NCI-H146 treated with DMSO at 0.1 percent for 48 hours (cell line): ENCODE results near the gene PAPSS2.
"Not testable (repeated sequence)": the region's sequence is repeated elsewhere in the genome, so short reads cannot be mapped to it uniquely, and the experiment has no call there.

Experiments
- DNase-seq: peaks from one replicate; lab custom pipeline; 2025; ENCODE audit not compliant: unreplicated experiment; lab: John Stamatoyannopoulos, UW

The PAPSS2 gene

DNA sequence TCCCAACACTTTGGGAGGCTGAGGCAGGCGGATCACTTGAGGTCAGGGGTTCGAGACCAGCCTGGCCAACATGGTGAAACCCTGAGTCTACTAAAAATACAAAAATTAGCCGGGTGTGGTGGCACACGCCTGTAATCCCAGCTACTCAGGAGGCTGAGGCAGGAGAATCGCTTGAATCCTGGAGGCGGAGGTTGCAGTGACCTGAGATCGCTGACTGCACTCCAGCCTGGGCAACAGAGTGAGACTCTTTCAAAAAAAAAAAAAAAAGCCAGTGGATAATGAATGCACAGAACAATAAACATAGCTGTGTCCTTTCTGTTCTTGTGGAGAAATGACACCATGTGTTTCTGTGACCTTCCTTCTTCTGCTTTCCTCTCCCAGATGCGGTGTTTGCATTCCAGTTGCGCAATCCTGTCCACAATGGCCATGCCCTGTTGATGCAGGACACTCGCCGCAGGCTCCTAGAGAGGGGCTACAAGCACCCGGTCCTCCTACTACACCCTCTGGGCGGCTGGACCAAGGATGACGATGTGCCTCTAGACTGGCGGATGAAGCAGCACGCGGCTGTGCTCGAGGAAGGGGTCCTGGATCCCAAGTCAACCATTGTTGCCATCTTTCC is 83.4 kb downstream of the PAPSS2 start:
- not testable (repeated sequence) for DNase-seq

- no peak for DNase-seq
Measured at GRCh38 chr10:87744606-87745005, 84.9 kb downstream of the PAPSS2 start.

DNA sequence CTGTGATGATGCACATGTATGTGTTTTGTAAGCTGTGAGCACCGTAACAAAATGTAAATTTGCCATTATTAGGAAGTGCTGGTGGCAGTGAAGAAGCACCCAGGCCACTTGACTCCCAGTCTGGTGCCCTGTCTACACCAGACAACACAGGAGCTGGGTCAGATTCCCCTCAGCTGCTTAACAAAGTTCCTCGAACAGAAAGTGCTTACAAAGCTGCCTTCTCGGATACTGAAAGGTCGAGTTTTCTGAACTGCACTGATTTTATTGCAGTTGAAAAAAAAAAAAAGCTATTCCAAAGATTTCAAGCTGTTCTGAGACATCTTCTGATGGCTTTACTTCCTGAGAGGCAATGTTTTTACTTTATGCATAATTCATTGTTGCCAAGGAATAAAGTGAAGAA is 87.2 kb downstream of the PAPSS2 start:
- no peak for DNase-seq

- not testable (repeated sequence) for DNase-seq
Measured at GRCh38 chr10:87748244-87748643, 88.6 kb downstream of the PAPSS2 start.

GRCh38 chr10:87750001-87750671 is 90.5 kb downstream of the PAPSS2 start:
- peak; percentile 18 for DNase-seq

DNA sequence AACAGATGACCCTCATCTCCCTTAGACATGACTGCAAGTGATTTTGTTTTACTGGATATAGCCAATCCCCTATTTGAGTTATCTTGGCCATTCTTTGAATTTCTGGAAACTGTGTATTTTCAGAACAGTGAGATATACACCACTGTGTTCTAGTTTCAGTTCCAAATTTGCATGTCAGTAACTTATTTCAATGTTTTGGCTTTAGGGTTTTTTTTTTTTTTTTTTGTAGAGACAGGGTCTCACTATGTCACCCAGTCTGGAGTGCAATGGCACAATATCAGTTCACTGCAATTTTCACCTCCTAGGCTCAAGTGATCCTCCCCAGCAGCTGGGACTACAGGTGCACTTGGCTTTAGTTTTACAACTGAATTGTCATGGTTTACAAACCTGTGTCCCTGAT is 91.1 kb downstream of the PAPSS2 start:
- DNase-seq: no peak

DNA sequence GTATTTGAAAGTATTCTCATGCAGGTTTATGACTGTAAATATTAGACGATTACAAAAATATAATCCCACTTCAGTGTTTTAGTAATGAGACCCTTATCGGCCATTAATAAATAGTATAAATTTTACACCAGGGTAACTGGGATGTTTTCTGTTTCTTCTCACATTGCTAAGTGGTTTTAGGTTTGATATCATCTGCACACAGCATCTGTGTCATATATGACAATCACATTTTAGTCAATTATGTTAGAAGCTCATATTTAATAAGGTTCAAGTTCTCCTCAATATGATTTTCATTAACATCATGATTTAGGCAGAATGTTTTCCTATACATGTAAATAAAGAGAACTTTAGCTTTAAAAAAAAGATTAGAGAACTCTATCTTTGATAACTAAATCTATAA is 91.6 kb downstream of the PAPSS2 start:
- DNase-seq: no peak

DNA sequence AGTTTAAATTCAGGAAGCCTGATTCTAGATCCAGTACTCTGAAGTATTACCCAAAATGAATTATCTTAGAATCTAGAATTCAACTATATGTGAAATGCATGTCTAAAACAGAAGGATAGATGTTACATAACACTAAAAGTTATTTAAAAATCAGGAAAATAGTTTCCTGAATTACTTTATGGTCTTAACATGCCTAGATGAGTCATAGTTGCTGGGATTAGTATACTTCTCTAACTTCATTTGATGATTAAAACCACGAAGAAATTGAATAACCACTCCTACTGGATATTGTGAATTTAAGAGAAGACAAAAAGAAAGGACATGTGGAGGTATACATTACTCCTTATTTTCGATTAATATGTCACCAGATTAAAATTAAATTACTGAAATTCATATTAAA is 92.9 kb downstream of the PAPSS2 start:
- no peak for DNase-seq

- DNase-seq: no peak
Measured at GRCh38 chr10:87753995-87754866, 94.6 kb downstream of the PAPSS2 start.

GRCh38 chr10:87757685-87758084 is 98.0 kb downstream of the PAPSS2 start:
- no peak for DNase-seq

DNA sequence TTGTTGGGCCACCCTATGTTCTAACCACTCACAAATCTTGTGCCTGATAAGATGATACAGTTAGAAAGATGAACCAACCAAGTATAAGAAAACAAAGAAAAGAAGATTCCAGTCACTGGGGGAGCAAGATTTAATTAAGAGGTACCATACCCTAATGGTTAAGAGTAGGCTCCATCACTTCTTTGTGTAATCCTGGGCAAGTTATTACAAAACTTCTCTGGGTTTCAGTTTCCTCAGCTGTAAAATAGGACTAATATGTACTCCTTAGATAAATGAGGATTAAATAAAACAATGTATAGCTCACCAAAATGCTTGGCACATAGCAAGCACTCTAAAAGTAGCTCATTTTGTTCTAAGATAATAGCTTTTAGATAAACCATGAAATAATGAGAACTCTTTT is 99.9 kb downstream of the PAPSS2 start:
- DNase-seq: no peak

DNA sequence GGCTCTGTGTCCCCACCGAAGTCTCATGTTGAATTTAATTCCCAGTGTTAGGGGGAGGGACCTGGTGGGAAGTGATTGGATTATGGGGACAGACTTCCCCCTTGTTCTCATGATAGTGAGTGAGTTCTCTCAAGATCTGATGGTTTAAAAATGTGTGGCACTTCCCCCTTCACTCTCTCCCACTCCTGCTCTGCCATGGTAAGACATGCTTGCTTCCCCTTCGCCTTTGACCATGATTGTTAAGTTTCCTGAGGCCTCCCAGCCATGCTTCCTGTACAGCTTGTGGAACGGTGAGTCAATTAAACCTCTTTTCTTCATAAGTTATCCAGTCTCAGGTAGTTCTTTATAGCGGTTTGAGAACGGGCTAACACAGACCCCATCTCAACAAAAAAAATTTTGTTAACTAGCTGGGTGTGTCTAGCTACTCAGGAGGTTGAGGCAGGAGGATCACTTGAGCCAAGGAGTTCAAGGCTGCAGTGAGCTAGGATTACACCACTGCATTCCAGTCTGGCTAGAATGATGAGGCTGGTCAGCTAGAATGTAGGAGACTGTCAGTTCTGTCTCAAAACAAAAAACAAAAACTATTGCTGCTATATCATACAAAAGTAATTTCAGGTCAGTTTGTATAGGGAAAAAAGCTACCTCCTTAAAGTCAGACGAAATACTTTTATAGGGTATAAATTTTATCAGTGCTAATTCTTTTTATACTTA is 100.7 kb downstream of the PAPSS2 start:
- DNase-seq: no peak

DNA sequence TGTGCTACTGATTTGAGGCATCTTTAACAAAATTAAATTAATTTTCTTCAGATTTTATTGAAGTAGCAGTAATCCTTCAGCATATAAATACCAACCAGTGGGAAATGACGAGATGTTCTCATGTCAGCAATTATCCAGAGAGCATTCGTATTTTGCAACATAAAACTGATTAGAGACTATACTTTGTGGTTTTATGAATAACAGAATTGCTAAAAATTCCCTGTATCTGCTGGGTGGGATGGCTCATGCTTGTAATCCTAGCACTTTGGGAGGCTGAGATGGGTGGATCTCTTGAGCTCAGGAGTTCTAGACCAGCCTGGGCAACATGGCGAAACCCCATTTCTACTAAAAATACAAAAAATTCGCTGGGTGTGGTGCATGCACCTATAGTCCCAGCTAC is 101.5 kb downstream of the PAPSS2 start:
- DNase-seq: no peak

GRCh38 chr10:87761892-87762291 is 102.2 kb downstream of the PAPSS2 start:
- DNase-seq: no peak

DNA sequence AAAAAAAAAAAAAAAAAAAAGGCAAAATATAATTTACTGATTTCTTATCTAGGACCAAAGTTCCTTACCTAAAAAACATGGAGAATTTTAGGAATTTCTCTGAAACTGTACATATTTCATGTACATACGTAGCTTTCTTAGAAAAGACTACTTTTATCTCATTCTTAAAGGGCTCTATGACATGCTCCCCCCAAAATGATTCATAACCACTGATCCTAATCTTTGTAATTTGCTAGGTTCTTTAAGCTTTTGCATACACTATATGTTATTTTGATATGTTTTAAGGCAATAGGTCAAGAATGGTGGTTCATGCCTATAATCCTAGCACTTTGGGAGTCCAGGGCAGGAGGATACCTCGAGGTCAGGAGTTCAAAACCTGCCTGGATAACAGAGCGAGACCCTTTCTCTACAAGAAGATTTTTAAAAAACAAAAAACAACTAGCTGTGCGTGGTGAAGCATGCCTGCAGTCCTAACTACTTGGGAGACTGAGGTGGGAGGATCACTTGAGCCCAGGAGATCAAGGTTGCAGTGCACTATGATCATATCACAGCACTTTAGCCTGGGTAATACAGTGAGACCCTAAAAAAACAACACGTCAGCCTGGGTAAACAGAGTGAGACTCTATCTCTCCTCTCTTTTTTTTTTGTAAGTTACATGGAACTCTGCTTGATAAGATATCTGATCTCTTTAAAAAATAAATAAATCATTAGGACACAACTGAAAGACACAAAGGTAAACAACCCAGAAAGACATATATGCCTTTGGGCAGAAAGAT is 103.6 kb downstream of the PAPSS2 start:
- no peak for DNase-seq

DNA sequence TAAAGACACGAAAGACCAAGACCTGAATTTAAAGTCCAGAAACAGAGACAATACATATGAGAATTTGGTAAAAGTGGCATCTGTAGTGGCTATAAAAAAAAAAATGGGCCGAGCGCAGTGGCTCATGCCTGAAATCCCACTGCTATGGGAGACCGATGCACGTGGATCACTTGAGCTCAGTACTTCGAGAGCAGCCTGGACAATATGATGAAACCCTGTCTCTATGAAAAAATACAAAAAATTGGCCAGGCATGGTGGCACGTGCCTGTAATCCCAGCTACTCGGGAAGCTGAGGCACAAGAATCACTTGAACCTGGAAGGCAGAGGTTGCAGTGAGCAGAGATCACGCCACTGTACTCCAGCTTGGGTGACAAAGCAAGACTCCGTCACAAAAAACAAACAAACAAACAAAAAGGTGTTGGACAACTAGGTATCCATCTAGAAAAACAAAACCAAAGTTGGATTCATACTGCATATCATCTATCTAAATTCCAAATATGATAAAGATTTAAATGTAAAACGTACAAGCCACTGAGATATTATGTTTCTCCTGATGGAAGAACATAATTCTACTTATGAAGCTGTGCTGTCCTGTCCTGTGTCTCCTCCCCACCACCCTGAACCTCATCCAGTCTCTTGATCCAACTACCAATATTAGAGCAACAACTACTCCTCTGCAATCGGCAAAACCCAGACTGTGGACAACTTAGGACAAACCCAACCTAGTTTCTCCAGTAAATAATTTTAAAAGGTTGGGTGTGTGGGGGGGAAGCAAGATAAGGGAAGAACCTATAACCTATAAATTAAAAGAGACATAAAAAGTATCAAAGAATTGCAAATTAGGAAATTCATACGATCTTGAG is 104.6 kb downstream of the PAPSS2 start:
- no peak for DNase-seq

- DNase-seq: no peak
Measured at GRCh38 chr10:87765666-87766376, 106.1 kb downstream of the PAPSS2 start.

GRCh38 chr10:87767253-87767652 is 107.6 kb downstream of the PAPSS2 start:
- no peak for DNase-seq

- DNase-seq: peak; percentile 7
Measured at GRCh38 chr10:87771871-87772500, 112.3 kb downstream of the PAPSS2 start.
